GM21526 (cell line): ENCODE measurements around the gene PCNP.
A peak's percentile ranks its signal among the peaks of the same experiment; 100 is the strongest.
"Not testable (repeated sequence)": the region's sequence is repeated elsewhere in the genome, so short reads cannot be mapped to it uniquely, and the experiment has no call there.

ENCODE experiments used
- ATAC-seq: cut with Tn5 transposase; IDR thresholded peaks from one replicate; pipeline ENCODE4 v1.9.1; 2021; ENCODE audit warnings: moderate library complexity; ENCODE audit not compliant: unreplicated experiment, low FRiP score

Gene PCNP

DNA sequence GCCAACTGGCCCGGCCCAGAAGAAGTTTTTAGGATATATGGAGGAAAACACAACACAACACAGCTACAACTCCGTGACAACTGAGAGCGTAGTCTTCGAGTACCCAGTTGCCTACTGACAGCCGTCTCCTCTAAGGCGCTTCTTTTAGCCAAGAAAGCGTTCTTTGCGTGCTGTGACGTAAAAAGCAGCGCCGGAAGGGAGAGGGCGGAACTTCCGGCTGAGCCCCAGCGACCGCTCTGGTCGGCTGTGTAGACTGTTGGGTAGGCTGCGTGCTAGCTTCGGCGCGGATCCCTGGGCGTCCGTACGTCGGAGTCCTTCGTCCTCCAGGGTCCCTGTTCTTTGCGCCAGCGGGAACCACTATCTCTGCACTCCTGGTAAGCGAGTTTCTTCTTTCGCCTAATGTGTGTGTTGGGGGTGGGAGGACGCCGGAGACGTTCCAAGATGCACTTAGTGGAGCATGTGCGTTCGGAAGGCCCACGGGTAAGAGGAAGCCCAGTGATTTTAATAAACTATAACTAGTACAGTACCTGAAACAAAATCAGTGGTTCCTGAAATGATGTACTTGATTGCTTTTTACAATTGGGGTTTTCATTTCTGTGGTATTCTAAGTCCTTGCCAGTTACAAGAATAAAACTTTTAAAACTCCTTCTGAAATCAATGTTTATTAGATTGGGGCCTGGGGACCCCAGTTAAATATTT is 12.2 kb upstream of the PCNP start, which contains the start of gene TRMT10C:
Gene TRMT10C, plus strand, starts transcription at position 239 of the 699 bp plus-strand sequence. CDS start 2,914 bp downstream, outside the sequence.
- ATAC-seq = peak; percentile 100

DNA sequence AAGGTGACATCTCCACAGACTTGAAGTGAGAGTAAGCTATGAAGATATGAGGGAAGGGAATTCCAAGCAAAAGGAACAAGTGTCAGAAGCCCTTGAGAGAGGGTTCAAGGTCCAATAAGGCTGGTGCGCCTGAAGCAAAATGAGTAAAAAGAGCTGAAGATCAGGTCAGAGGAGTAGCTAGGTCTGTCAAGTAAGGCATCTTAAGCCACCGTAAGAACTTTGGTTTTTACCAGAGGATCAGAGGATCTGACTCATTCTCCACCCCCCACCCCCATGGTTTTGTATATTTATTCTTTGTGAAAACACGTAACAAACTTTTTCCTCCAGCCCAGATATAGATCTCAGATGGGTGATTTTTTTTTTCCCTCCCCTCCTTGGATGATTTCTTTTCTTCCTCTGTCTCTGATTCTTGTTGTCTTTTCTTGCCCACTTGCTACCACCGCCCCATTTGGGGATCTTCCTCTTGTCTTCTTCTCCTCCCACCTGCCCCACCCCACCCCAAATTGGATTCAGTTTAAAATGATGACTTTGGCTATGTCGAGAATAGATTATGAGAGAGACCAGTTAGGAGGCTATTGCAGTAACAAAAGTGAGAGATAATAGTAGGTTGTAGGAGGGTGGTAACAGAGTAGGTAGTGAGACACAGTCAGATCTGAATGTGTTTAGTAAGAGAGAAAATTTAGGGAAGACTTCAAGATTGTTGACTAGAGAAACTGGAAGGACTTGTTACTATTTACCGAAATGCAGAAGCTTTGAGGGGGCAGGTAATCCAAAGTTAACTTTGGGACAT is 6.3 kb upstream of the PCNP start:
- ATAC-seq = no peak

DNA sequence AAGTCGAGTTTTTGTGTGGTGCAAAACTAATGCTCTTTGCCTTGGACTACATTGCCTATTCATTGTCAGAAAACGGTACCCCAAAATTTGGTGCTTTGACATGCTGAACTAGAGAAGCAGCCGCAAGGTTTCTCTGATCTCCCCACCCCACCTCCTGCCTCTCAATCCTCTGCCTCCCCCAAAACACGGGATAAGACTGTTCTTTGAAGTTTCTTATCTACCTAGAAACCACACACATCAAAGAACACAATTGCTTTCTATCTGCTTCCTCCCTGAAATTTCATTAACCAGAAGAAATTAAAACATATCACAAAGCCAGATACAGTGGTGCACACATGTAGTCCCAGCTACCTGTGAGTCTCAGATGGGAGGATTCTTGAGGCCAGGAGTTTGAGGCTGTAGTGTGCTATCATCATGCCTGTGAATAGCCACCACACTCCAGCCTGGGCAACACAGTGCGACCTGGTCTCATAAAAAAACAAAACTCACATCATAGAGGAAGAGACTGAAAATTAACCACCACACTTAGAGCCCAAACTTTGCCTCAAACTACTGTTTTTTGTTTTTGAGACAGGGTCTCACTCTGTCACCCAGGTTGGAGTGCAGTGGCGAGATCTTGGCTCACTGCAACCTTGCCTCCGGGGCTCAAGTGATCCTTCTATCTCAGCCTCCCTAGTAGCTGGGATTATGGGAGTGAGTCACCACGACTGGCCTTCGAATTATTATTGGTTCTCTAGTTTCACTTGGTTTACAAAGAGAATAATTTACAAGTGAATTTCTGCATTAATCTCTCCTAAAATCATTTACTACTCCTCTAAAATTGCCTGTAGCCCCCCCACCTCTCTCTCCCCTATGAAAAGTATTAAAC is 2.7 kb upstream of the PCNP start:
- no peak for ATAC-seq

DNA sequence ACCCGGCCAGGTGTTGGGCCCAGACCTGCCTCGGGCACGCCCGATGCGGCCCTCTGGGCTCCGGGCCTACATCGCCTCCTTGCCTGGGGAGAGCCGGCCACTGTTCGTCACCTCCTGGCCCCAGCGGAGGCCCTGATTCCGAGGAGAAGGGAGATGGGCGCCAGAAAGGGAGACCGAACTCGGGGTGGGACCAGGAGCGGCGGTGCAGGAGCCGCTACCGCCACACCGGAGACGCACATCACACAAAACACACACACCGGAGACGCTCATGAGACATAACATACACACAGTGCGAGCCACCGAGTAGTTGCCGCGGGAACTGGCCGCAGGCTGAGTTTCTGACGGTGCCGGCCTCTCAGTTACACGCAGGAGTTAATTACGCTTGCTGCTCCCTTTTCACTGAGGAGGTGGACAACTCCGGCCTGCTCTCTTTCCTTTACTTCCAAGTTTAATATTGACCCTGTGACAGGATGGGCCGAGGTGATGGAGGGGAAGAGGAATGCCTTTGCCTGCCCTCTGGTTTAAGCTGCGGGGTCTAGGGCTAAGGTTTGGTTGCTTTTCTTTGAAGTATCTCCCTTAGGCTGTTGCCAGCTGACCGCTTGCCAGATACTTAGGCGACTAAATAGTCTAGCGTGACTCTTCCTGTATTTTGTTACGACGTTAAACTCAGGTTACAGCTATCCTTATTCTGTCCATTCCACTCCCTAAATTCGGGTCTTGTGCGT is 570 bp downstream of the PCNP start:
- ATAC-seq = peak; percentile 43

DNA sequence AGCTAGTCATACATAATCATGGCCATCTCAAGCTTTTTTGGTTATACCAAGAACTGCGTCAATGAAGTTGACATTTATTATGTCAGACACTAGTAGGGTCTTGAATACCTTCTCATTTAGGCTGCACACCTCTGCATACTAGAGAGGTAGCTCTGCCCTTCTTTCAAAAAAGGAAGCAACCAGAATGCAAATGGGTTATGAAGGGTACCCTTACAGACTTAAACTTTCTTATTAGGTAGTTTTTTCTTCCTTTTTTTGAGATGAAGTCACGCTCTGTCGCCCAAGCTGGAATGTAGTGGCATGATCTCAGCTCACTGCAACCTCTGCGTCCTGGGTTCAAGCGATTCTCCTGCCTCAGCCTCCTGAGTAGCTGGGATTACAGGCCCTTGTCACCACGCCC is 3.3 kb downstream of the PCNP start:
- no peak for ATAC-seq

GRCh38 chr3:101588616-101589015 is 14.6 kb downstream of the PCNP start:
- no peak for ATAC-seq

DNA sequence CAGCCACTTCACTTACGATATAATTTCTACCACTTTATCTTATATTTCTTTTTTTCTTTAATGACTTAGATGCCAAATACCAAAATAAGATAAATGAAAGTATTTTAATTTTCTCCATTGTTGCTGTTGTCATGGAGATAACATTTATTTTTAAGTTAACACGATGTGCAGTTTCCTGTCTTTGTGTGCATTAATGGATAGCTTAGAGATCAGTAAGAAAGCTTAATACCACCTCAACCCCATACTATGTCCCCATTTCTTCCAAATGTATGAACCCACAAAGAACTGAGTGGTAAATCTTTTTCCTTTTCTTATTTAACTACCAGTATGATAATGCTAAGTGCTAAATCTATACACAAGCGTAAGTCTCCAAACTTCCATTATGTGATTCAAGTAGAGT is 17.1 kb downstream of the PCNP start:
- no peak for ATAC-seq

DNA sequence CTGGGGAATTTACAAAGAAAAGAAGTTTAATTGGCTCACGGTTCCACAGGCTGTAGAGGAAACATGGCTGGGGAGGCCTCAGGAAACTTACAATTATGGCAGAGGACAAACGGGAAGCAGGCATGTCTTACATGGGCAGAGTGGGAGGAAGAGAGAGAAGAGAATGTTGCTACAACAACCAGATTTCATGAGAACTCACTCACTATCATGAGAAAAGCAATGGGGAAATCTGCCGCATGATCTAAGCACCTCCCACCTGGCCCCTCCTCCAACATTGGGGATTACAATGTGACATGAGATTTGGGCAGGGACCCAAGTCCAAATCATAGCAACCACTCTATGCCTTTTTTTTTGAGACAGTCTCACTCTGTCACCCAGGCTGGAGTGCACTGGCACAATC is 28.8 kb downstream of the PCNP start:
- ATAC-seq = no peak

DNA sequence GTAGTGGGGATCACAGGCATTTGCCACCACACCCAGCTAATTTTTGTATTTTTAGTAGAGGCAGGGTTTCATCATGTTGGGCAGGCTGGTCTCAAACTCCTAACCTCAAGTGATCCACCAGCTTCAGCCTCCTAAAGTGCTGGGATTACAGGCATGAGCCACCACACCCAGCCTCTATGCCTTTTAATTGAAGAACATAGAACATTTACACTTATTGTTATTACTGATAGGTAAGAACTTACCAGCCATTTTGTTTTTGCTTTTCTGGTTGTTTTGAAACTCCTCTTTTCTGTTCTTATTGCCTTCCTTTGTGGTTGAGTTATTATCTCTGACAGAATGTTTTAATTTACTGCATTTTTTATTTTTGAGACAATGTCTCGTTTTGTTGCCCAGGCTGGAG is 29.2 kb downstream of the PCNP start:
- no peak for ATAC-seq

DNA sequence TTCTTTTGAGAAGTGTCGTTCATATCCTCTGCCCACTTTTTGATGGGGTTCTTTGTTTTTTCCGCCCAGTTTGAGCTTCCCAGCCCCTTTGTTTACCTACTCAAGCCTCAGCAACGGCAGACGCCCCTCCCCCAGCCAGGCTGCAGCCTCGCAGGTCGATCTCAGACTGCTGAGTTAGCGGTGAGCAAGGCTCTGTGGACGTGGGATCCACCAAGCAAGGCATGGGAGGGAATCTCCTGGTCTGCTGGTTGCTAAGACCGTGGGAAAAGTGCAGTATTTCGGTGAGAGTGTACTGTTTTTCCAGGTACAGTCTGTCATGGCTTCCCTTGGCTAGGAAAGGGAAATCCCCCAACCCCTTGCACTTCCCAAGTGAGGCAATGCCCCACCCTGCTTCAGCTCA is 31.4 kb downstream of the PCNP start:
- ATAC-seq = not testable (repeated sequence)

DNA sequence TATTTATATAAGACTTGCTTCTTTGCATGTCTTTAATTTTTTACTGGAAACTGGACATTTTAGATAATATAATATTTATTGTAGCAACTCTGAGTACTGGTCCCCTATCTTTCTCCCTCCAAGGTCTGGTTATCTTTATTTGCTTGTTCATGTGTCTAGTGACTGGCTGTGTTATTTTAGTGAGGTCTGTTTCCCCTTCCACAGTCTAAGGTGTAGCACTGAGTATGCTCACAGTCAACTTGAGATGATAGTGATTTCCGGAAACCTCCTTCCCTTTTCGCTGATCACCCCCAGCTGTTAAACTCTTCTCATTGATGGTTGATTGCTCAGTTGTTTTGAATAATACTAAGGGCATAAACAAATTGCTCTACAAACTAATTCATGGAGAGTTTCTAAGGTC is 37.0 kb downstream of the PCNP start:
- ATAC-seq = peak; percentile 78

GRCh38 chr3:101613014-101613413 is 39.0 kb downstream of the PCNP start:
- ATAC-seq = not testable (repeated sequence)

- ATAC-seq = no peak
These were observed 41.5 kb downstream of the PCNP start for GRCh38 chr3:101615525-101615924.

- ATAC-seq = no peak
These were observed 43.5 kb downstream of the PCNP start for GRCh38 chr3:101617478-101617877.

GRCh38 chr3:101618726-101619125 is 44.7 kb downstream of the PCNP start:
- ATAC-seq = no peak

- no peak for ATAC-seq
These were observed 45.8 kb downstream of the PCNP start for GRCh38 chr3:101619734-101620133.

DNA sequence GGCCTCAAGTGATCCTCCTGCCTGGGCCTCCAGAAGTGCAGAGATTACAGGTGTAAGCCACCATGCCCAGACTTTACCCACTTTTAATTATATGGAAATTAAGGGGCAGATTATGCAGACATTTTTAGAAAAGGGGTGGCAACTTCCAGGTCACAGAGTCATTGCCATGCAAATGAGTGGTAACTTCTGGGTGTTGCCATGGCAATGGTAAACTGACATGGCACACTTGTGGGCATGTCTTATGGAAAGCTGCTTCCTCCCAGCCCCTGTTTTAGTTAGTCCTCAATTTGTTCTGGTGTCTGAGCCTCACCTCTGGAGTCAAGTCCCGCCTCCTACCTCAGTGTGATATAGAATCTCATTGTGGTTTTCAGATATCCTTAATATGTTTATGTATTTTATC is 49.7 kb downstream of the PCNP start:
- ATAC-seq = no peak

GRCh38 chr3:101624857-101625256 is 50.9 kb downstream of the PCNP start:
- ATAC-seq = no peak

DNA sequence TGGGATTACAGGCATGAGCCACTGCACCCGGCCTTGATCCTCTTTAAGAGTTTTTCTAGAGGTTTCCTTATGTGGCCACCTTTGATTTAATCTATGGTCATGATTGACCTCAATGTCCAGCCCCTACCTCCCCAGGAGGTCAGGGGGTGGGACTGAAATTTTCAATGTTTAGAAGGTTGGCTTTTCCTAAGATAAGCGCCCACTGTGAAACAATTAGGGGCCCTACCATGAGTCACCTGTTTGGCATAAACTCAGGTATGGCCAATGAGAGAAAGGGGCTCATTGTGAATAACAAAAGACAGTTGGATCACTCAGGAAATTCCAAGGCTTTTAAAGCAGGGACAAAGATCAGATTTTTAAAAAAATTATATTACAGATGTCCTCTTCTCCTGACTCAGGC is 51.9 kb downstream of the PCNP start:
- ATAC-seq = no peak

DNA sequence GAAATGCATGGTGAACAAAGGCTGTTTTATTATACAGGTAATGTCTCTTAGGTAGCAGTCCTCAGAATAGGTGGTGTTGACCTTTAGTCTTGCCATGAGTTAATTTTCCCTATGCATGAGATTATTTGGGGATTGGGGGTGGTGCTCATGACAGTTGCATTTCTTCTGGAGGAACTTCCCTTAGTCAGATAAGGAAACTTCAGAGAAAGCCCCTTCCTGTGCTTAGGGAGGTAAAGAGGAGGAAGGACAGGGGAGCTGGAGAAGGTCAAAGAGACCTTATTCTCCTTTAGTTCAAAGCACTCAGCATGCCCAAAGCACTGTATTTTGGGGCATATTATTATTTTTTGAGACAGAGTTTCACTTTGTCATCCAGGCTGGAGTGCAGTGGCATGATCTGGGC is 55.2 kb downstream of the PCNP start:
- ATAC-seq = no peak
